Epithelial cell of proximal tubule (primary cell): ENCODE measurements around the gene LRRC9. TPM values are rescaled to one million over a fixed set of nuclear protein-coding genes. Genes with fewer than 3 reads are reported as not detected.
"Not testable (repeated sequence)": the region's sequence is repeated elsewhere in the genome, so short reads cannot be mapped to it uniquely, and the experiment has no call there.

ENCODE experiments used
- DNase-seq: peaks from one replicate; pipeline ENCODE4 v3.0.0-alpha.2; 2011; ENCODE audit warnings: low read depth
- H3K4me3 ChIP-seq: 2 replicates; pipeline ENCODE4 v1.5.1; 2011; ENCODE audit warnings: low read depth, mild to moderate bottlenecking, low read length
- CTCF ChIP-seq: conservative IDR thresholded peaks from 2 replicates; pipeline ENCODE4 v1.5.1; 2012; ENCODE audit warnings: low read depth, mild to moderate bottlenecking, low read length
- total RNA-seq: library from RNA; depleted of rRNA; stranded (reverse); fragments of >200 nt; gene quantifications from 2 replicates; pipeline ENCODE4 v1.2.3, GENCODE V29; 2015

The LRRC9 gene
- total RNA-seq, 1 donor from 2014 or later, result 0.23 TPM

GRCh38 chr14:59918824-59919569 lies 947 bp upstream of the LRRC9 start:
- peak; percentile 56 for TF ChIP-seq CTCF

GRCh38 chr14:59920378-59920683 lies 387 bp downstream of the LRRC9 start:
- no peak for TF ChIP-seq CTCF
- H3K4me3 ChIP-seq, result no peak overlapping the region
- DNase-seq, result no peak

More at GRCh38 chr14:59918824-59919569, 947 bp upstream of the LRRC9 start:
- H3K4me3 ChIP-seq, result peak overlapping the region; percentile 41
- no peak for DNase-seq

GRCh38 chr14:59925797-59926196 lies 5.9 kb downstream of the LRRC9 start:
- H3K4me3 ChIP-seq, result no peak overlapping the region
- no peak for TF ChIP-seq CTCF
- no peak for DNase-seq

- no peak overlapping the region for H3K4me3 ChIP-seq
- no peak for TF ChIP-seq CTCF
- no peak for DNase-seq
Observed at GRCh38 chr14:59926534-59926933, 6.6 kb downstream of the LRRC9 start.

GRCh38 chr14:59931237-59931636 lies 11.3 kb downstream of the LRRC9 start:
- DNase-seq, result no peak
- no peak overlapping the region for H3K4me3 ChIP-seq
- TF ChIP-seq CTCF, result no peak

GRCh38 chr14:59936145-59936544 lies 16.2 kb downstream of the LRRC9 start:
- DNase-seq, result no peak
- TF ChIP-seq CTCF, result no peak
- H3K4me3 ChIP-seq, result no peak overlapping the region

GRCh38 chr14:59939828-59940227 lies 19.9 kb downstream of the LRRC9 start:
- TF ChIP-seq CTCF, result no peak
- no peak for DNase-seq
- no peak overlapping the region for H3K4me3 ChIP-seq

GRCh38 chr14:59942296-59942862 lies 22.4 kb downstream of the LRRC9 start:
- DNase-seq, result not testable (repeated sequence)

More at GRCh38 chr14:59942296-59942862, 22.4 kb downstream of the LRRC9 start:
- not testable (repeated sequence) for H3K4me3 ChIP-seq
